HCT116 (cell line): ENCODE results near the gene DNAJC4. TPM values are rescaled to one million over a fixed set of nuclear protein-coding genes. Genes with fewer than 3 reads are reported as not detected.
A peak's percentile ranks its signal among the peaks of the same experiment; 100 is the strongest.

Experiments
- ATAC-seq: fragments of 200-7000 bp; cut with Tn5 transposase; 2 replicates; pipeline ENCODE4 v1.9.1; 2020; ENCODE audit warnings: mild to moderate bottlenecking, moderate library complexity
- BruUV-seq: library from RNA; stranded (reverse); fragments of 400-500 nt; replicated peaks from 2 replicates; lab custom pipeline; 2021; lab: Mats Ljungman, UMichigan
- CTCF ChIA-PET: fragments of 300-600 bp; sonication (Branson Sonifier 250); formaldehyde crosslinking; loops from one replicate; lab custom pipeline; 2021; ENCODE audit warnings: antibody characterized with exemption; lab: Charles Lee
- POLR2A ChIA-PET: fragments of 300-600, 350-600 bp; sonication (Branson Sonifier 250); formaldehyde crosslinking; loops from one replicate; lab custom pipeline; 2021; ENCODE audit warnings: antibody characterized with exemption; lab: Charles Lee
- RAD21 ChIA-PET, 2 experiments: fragments of 300-600 bp; sonication (Branson Sonifier 250); formaldehyde crosslinking; loops; one replicate each; lab custom pipeline; 2023; ENCODE audit warnings: low total read pairs in 2 of 2; ENCODE audit not compliant: uncharacterized antibody in 2 of 2, unreplicated experiment in 2 of 2, low non-redundant PET in 1 of 2; lab: Charles Lee
- DNase-seq: peaks from one replicate; pipeline ENCODE4 v3.0.0-alpha.2; 2010; ENCODE audit warnings: low read depth, low spot score
- H2AFZ ChIP-seq: fragments of 200-600 bp; shearing (Covaris generic), sonication (generic); 2 replicates; pipeline ENCODE4 v1.6.1; 2017; ENCODE audit warnings: low read depth, mixed run types, mixed read lengths, antibody characterized with exemption, low read length; ENCODE audit not compliant: poor library complexity, severe bottlenecking
- H3K27ac ChIP-seq: 2 replicates; pipeline ENCODE4 v1.5.1; 2012; ENCODE audit warnings: low read depth, low read length
- H3K27me3 ChIP-seq: fragments of 200-600 bp; sonication (generic); 2 replicates; pipeline ENCODE4 v1.6.1; 2016; ENCODE audit warnings: mixed run types, low read length, mixed read lengths; ENCODE audit not compliant: insufficient read depth
- H3K36me3 ChIP-seq, 2 experiments: fragments of 200-500 bp in 1 of 2; fragments of 200-600 bp in 1 of 2; sonication (Bioruptor generic) in 1 of 2; sonication (generic) in 1 of 2; 2 replicates each; pipeline versions ENCODE4 v1.5.1 to v1.6.1; 2014 to 2016; ENCODE audit warnings: low read length in 2 of 2, inconsistent platforms in 1 of 2, mixed read lengths in 1 of 2, mixed run types in 1 of 2; ENCODE audit not compliant: insufficient read depth in 2 of 2, control insufficient read depth in 1 of 2
- H3K4me1 ChIP-seq, 2 experiments: fragments of 200-600 bp in 1 of 2; sonication (generic) in 1 of 2; 2 replicates each; pipeline versions ENCODE4 v1.5.1 to v1.6.1; 2012 to 2017; ENCODE audit warnings: low read length in 2 of 2, inconsistent platforms in 1 of 2, mild to moderate bottlenecking in 1 of 2, mixed read lengths in 1 of 2, mixed run types in 1 of 2, moderate library complexity in 1 of 2; ENCODE audit not compliant: insufficient read depth in 2 of 2, control insufficient read depth in 1 of 2
- H3K4me2 ChIP-seq: fragments of 200-600 bp; sonication (generic); 2 replicates; pipeline ENCODE4 v1.6.1; 2017; ENCODE audit warnings: mixed run types, low read length, mixed read lengths
- H3K4me3 ChIP-seq, 2 experiments: fragments of 200-600 bp in 1 of 2; sonication (generic) in 1 of 2; replicated peaks in 1 of 2; 2 replicates each; pipeline ENCODE4 v1.5.1; 2011 to 2016; ENCODE audit warnings: low read length in 2 of 2, control low read depth in 1 of 2, low read depth in 1 of 2, mild to moderate bottlenecking in 1 of 2, mixed read lengths in 1 of 2, mixed run types in 1 of 2
- H3K79me2 ChIP-seq: fragments of 200-600 bp; sonication (generic); 2 replicates; pipeline ENCODE4 v1.6.1; 2017; ENCODE audit warnings: mild to moderate bottlenecking, mixed run types, low read length, moderate library complexity, mixed read lengths; ENCODE audit not compliant: insufficient read depth
- H3K9ac ChIP-seq: fragments of 200-600 bp; sonication (generic); 2 replicates; pipeline ENCODE4 v1.6.1; 2016; ENCODE audit warnings: low read length, mixed read lengths
- H3K9me2 ChIP-seq: fragments of 200-600 bp; sonication (generic), shearing (Covaris generic); 2 replicates; pipeline ENCODE4 v1.6.1; 2017; ENCODE audit warnings: mixed run types, mild to moderate bottlenecking, moderate library complexity; ENCODE audit not compliant: insufficient read depth
- H3K9me3 ChIP-seq, 2 experiments: fragments of 200-500 bp in 1 of 2; fragments of 200-600 bp in 1 of 2; sonication (Bioruptor generic) in 1 of 2; sonication (generic) in 1 of 2; 2 replicates each; pipeline ENCODE4 v1.6.1; 2014 to 2017; ENCODE audit warnings: low read length in 2 of 2, mixed read lengths in 2 of 2, inconsistent platforms in 1 of 2, low read depth in 1 of 2, mild to moderate bottlenecking in 1 of 2, mixed run types in 1 of 2, moderate library complexity in 1 of 2; ENCODE audit not compliant: control insufficient read depth in 1 of 2, insufficient read depth in 1 of 2
- H4K20me1 ChIP-seq: fragments of 200-600 bp; sonication (generic), shearing (Covaris generic); 2 replicates; pipeline ENCODE4 v1.6.1; 2017; ENCODE audit warnings: mixed run types, mild to moderate bottlenecking, moderate library complexity; ENCODE audit not compliant: insufficient read depth
- ATF3 ChIP-seq: IDR thresholded peaks from 2 replicates; pipeline ENCODE4 v1.6.1; 2012
- POLR2A ChIP-seq: IDR thresholded peaks from 2 replicates; pipeline ENCODE4 v1.7.0; 2011; ENCODE audit warnings: borderline replicate concordance; ENCODE audit not compliant: insufficient read depth, insufficient read length; ENCODE audit errors: extremely low read depth
- POLR2AphosphoS5 ChIP-seq: IDR thresholded peaks from 2 replicates; pipeline ENCODE4 v1.6.1; 2011; ENCODE audit warnings: mild to moderate bottlenecking, low read depth, low read length, moderate library complexity
- SIN3A ChIP-seq: IDR thresholded peaks from 2 replicates; pipeline ENCODE4 v1.6.1; 2012; ENCODE audit warnings: low read depth
- YY1 ChIP-seq: IDR thresholded peaks from 2 replicates; pipeline ENCODE4 v1.6.1; 2011; ENCODE audit warnings: low read length, low read depth, moderate library complexity, mild to moderate bottlenecking; ENCODE audit not compliant: insufficient replicate concordance; ENCODE audit errors: extremely low read depth
- intact Hi-C: fragments of 100-400 bp; cut with micrococcal nuclease; formaldehyde crosslinking; loops from 2 replicates; pipeline ENCODE4 v1.10.0; 2022
- total RNA-seq: library from RNA; stranded (reverse); gene quantifications from one replicate; pipeline ENCODE4 v1.2.1, GENCODE V29; 2021; ENCODE audit not compliant: unreplicated experiment

The DNAJC4 gene
- total RNA-seq, 1 experiment from 2014 or later = 25.8 TPM

GRCh38 chr11:64225608-64226506 lies 4.5 kb upstream of the DNAJC4 start, which contains the start of the genes NUDT22 and TRPT1:
Gene NUDT22, plus strand, starts transcription at chr11:64226274. Its CDS starts 379 bp downstream, at chr11:64226653.
Gene TRPT1, minus strand, starts transcription at chr11:64226186. Its CDS starts 326 bp downstream, at chr11:64225860.
- BruUV-seq = TSS peak; percentile 64
- TF ChIP-seq ATF3 (no peak), POLR2AphosphoS5 (peak; percentile 91), YY1 (peak; percentile 61), SIN3A (no peak), POLR2A (no peak)
- no peaks in the 10 kb centered on the region for H3K27me3 ChIP-seq
- RAD21 ChIA-PET = interaction anchor here (0.9 to 1.1 kb wide), 3 partner anchors 22 to 44 kb away, joined by 3 read pairs; partner anchors contain the start of gene STIP1 (in 1 of the 2)
- CTCF ChIA-PET = interaction anchor here (1.0 to 2.0 kb wide), 5 partner anchors 22 to 106 kb away, joined by 3 to 8 read pairs (median 3); partner anchors contain the start of gene PLCB3
- peak within 1 kb of the TSS; percentile 96 for H3K9ac ChIP-seq
- peak within 1 kb of the TSS; percentile 100 for H3K4me2 ChIP-seq
- peaks cover 19% of the 10 kb centered on the region; the same call in 1 of the 2 replicates for H3K79me2 ChIP-seq
- H3K27ac ChIP-seq = peak within 1 kb of the TSS; percentile 95
- no peaks in the 10 kb centered on the region for H3K9me2 ChIP-seq
- H3K9me3 ChIP-seq = no peaks in the 10 kb centered on the region
- peaks cover 17 to 36% of the 10 kb centered on the region in 2 experiments for H3K4me1 ChIP-seq
- H3K36me3 ChIP-seq = peaks cover 0 to 6% of the 10 kb centered on the region in 2 experiments; a peak in 1 of 4 replicates
- no peaks in the 10 kb centered on the region for H4K20me1 ChIP-seq
- POLR2A ChIA-PET = interaction anchor here (1.2 to 1.5 kb wide), 3 partner anchors 15 to 58 kb away, joined by 4 to 6 read pairs (median 5); partner anchors contain the start of gene FKBP2
- peak within 1 kb of the TSS; percentile 82 to 90 for H3K4me3 ChIP-seq
- peak; percentile 78 for ATAC-seq
- DNase-seq = no peak
- no peak within 1 kb of the TSS for H2AFZ ChIP-seq
- intact Hi-C loops = no loop called here
